Muscle of back (tissue), 11 donors: ENCODE measurements around the gene L1TD1. TPM values are rescaled to one million over a fixed set of nuclear protein-coding genes. Genes with fewer than 3 reads are reported as not detected.
"Not testable (repeated sequence)": the region's sequence is repeated elsewhere in the genome, so short reads cannot be mapped to it uniquely, and the experiment has no call there.

Source experiments
- DNase-seq, 3 donors: peaks; one replicate each; pipeline versions ENCODE4 v3.0.0 to v3.0.0-alpha.2; 2013
- polyA plus RNA-seq, 10 donors: library from polyadenylated mRNA; unstranded; fragments of 120-200 nt; gene quantifications; one replicate each; pipeline ENCODE4 v1.2.1, GENCODE V29; 2013; ENCODE audit not compliant: insufficient read length in 10 of 10

The L1TD1 gene
- polyA plus RNA-seq, 10 donors: 0.88 to 4.7 (median 1.5) TPM

DNA sequence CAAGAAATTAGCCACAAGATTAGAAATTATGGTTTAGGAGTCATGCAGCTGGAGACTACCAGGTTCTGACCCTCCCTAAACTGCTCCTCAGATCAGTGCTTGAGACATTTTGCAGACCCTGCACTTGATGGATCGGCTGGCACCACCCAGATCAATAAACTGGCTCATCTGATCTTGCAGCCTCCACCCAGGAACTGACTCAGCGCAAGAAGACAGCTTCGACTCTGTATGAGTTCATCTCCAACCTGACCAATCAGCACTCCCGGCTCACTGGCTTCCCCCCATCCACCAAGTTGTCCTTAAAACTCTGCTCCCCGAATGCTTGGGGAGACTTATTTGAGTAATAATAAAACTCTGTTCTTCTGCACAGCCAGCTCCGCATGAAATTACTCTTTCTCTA is 40.0 kb downstream of the L1TD1 start:
- no peak for DNase-seq

GRCh38 chr1:62235576-62235975 is 40.9 kb downstream of the L1TD1 start:
- DNase-seq: no peak

- no peak for DNase-seq
Observed at GRCh38 chr1:62237361-62237760, 42.7 kb downstream of the L1TD1 start.

GRCh38 chr1:62237950-62238374 is 43.3 kb downstream of the L1TD1 start:
- no peak for DNase-seq

DNA sequence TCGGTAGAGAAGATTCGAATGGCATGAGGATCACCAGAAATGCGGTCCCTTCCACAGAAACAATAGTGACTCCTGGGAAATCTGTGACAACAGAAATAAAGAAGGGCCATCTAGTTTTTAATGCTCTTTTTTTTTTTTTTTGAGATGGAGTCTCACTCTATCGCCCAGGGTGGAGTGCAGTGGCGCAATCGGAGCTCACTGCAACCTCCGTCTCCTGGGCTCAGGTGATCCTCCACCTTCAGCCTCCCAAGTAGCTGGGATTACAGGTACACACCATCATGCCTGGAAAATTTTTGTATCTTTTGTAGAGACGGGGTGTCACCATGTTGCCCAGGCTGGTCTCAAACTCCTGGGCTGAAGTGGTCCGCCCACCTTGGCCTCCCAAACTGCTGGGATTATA is 43.9 kb downstream of the L1TD1 start:
- no peak for DNase-seq

- DNase-seq: not testable (repeated sequence)
Observed at GRCh38 chr1:62239652-62240403, 45.2 kb downstream of the L1TD1 start.

DNA sequence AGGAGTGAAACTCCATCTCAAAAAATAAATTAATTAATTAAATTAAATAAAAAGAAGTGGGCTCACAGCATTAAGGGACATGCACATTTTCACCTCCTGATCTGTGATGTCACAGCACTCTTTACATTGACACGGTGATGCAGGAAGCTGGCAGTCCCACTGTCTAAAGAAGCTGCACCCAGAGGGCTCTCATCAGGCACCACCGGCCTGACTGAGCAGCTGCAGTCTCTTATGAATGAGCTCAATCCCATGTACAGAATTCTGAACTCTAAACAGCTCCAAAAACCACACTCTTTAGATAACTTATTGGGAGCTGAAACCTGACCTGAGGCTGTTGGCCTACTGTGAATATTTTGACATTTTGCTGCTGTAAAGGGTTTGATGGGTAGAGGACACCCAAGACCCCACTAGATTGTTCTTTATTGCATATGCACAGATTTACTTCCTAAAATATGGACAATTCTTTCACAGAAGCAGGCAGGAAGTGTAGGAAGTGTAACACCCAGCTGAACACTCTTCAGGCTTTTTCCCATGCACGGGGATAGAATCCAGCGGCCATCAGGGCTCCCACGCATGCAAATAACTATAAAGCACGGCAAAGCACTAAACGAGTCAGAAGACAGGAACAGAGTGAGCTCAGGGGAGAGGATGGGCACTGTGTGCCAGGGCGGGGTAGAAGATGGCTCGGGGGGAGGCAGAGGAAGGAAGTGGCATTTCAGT is 46.2 kb downstream of the L1TD1 start:
- DNase-seq: peak in 1 of 3 donors; percentile 35

DNA sequence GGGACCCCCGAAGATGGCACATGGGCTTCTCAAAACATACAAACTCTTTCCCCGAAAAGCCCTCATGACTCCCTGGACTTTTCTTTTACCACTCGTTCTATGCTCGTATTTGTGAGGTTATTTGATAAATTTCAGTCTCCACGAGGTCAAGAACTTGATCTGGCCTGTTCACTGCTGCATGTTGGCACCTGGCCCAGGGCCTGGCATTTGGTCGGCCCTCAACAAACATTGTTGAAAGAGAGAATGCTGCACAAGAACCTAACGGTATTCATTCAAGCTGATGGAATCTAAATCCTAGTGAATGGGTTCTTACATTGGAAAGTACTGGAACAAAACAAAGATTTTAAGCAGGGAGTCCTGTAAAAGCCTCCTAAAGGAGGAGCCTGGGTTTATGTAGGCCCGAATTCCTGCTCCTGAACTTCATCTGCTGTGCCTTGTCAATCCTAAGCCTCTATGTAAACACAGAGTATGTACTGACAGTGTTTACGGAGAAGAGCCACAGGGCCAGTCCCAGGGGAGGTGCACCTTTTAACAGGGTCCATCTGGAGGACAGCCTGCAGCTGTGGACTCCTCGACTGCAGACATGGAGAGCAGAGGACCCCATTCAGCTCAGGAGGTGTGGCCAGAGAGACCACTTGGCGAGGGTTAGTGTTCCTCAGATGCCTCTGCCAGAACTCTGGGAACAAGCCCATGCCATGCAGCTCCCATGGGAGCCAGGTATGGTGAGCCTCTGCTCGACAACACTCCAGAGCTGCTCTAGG is 46.9 kb downstream of the L1TD1 start:
- DNase-seq: peak in 1 of 3 donors; percentile 30

- not testable (repeated sequence) for DNase-seq
Observed at GRCh38 chr1:62244380-62244779, 49.7 kb downstream of the L1TD1 start.

- DNase-seq: no peak
Observed at GRCh38 chr1:62245201-62245600, 50.6 kb downstream of the L1TD1 start.

- no peak for DNase-seq
Observed at GRCh38 chr1:62247391-62248168, 52.9 kb downstream of the L1TD1 start.

DNA sequence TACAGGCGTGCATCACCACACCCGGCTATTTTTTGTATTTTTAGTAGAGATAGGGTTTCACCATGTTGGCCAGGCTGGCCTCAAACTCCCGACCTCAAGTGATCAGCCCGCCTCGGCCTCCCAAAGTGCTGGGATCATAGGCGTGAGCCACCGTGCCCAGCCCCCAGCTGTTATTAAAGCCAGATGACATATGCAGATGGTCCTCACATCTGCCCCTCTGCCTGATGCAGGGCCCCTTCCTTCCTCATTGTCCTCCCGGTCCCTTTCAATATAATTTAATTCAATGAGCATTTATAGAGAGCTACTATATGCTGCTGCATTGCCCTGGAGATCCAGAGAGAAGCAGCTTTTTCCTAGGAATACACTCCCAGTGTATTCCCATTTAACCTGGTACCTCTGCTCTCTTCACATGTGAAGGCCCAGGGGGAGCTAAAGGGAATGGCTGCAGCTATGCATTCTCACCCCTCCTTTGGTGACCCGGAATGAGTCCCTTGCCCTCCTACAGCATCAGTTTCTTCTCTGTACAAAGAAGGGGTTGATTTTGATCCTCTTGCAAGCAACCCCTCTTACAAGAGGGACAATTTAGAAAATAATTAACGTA is 55.6 kb downstream of the L1TD1 start:
- no peak for DNase-seq

GRCh38 chr1:62259551-62259950 is 64.9 kb downstream of the L1TD1 start:
- no peak for DNase-seq

GRCh38 chr1:62260688-62261087 is 66.0 kb downstream of the L1TD1 start:
- no peak for DNase-seq

Other genes with a start within 250 kb of the L1TD1 start
- gene KANK4, start 124.6 kb downstream of the L1TD1 start, polyA plus RNA-seq: 10 to 100 TPM in 7 of 10 donors, 1 to 10 TPM in 3; 8.2 to 14.2 (median 10.8) TPM
- 10 to 100 TPM; 35.7 to 54.7 (median 45.0) TPM for gene USP1, start 242.2 kb downstream of the L1TD1 start, polyA plus RNA-seq